ENCODE results near the gene SRC.
"Not testable (repeated sequence)": the region's sequence is repeated elsewhere in the genome, so short reads cannot be mapped to it uniquely, and the experiment has no call there.

Gene SRC

DNA sequence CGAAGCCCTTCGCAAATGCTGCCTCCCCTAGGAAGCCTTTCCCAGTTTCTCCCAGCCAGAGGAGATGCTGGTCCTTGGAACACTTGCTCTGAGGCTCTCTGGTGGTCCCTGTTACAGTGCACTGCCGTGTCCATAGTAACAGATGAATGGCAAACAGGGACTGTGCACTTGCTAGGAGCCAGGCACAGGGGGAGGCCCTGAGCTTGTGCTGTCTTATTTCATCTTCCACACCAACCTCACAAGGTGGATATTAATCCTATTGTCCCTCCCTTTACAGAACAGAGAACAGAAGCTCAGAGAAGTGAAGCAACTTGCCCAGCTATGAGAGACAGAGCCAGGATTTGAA is 19.0 kb downstream of the SRC start:
- DNase-seq: no peak

DNA sequence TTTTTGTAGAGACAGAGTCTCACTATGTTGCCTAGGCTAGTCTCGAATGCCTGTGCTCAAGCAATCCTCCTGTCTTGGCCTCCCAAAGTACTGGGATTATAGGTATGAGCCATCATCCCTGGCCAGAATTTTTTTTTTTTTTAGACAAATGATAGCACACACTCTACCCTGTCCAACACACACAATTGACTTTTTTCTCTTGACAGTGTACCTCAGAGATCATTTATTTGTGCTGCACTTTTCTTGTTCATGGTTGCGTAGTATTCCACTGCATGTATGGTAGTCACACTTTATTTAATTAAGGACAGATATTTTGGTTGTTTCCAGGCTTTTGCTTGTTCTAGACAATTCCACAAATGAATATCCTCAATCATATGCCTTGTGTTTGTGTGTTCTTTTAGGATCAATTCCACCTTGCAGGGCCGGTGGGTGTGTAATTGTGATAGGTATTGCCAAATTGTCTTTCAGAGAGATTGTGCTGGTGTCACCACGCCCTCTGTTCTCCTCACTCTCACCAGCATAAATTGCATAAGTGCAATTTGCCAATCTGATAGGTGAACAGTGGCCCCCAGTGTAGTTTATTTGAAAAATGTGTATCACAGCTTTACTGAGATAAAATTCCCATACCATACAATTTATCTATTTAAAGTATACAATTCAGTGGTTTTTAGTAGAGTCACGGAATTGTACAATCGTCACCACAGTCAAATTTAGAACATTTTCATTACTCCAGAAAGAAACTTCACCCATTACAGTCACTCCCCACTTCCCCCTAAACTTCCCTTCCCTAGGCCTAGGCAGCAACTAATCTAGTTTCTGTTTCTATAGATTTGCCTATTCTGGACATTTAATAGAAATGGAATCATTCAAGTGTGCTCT is 20.1 kb downstream of the SRC start:
- DNase-seq: no peak

DNA sequence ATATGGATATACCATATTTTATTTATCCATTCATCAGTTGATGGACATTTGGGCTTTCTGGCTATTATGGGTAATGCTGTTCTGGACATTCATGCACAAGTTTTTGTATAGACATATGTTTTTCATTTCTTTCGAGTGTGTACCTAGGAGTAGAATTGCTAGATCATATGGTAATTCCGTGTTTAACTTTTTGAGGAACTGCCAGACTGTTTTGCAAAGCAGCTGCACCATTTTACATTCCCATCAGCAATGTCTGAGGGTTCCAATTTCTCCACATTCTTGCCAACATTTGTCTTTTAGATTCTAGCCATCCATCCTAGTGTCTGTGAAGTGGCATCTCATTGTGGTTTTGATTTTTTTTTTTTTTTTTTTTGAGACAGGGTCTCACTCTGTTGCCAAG is 20.8 kb downstream of the SRC start:
- no peak for DNase-seq

DNA sequence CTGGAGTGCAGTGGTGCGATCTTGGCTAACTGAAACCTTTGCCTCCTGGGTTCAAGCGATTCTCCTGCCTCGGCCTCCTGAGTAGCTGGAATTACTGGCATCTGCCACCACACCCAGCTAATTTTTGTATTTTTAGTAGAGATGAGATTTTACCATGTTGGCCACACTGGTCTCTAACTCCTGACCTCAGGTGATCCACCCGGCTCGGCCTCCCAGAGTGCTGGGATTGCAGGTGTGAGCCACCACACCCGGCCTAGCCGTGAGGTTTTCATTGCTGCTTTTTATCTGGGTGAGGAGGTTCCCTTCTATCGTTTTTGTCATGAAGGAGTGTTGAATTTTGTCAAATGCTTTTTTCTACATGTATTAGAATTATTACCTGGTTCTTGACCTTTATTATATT is 23.9 kb downstream of the SRC start:
- DNase-seq: no peak

DNA sequence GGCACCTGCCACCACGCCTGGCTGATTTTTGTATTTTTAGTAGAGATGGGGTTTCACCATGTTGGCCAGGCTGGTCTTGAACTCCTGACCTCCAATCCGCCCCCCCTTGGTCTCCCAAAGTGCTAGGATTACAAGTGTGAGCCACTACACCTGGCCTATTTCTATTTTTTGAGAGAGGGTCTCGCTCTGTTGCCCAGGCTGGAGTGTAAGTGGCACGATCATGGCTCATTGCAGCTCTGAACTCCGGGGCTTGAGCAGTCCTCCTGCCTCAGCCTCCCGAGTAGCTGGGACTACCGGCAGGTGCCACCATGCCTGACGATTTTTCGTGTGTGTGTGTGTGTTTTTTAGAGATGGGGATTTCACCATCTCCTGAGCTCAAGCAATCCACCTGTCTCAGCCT is 25.9 kb downstream of the SRC start:
- not testable (repeated sequence) for DNase-seq

DNA sequence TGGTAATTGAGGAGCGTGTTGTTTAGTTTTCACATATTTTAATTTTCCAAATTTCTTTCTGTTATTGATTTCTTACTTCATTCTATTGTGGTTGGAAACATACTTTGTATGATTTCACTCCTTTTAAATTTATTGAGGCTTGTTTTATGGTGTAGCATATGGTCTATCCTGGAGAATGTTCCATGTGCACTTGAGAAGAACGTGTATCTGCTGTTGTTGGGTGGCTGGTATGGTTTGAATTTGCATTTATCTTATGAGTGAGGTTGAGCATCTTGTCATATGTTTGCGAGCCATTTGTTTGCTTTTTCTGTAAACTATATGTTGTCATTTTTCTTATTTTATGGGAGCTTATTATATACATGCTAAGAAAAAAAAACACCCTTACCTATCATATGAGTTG is 26.5 kb downstream of the SRC start:
- no peak for DNase-seq

DNA sequence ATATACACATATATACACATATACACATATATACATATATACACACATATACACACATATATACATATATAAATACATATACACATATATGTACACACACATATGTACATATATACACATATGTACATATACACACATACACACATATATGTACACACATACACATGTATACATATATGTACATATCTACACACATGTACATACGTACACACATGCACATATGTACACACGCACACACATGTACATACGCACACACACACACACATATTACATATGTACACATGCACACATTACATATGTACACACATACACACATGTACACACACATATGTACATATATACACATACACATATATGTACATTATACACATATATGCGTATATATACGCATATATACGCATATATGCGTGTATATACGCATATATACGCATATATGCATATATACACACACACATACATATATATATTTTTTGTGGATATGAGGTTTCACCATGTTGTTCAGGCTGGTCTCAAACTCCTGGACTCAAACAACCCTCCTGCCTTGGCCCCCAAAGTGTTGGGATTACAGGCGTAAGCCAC is 27.2 kb downstream of the SRC start:
- no peak for DNase-seq

DNA sequence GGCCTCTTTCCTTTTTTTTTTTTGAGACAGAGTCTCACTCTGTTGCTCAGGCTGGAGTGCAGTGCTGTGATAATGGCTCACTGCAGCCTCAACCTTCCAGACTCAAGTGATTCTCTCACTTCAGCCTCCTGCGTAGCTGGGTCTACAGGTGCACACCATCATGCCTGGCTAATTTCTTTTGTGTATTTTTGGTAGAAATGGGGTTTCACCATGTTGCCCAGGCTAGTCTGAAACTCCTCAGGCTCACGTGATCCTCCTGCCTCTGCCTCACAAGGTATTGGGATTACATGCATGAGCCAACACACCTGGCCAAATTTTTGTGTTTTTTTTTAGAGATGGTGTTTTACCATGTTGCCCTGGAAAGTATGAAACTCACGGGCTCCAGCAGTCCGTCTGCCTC is 29.3 kb downstream of the SRC start:
- no peak for DNase-seq

DNA sequence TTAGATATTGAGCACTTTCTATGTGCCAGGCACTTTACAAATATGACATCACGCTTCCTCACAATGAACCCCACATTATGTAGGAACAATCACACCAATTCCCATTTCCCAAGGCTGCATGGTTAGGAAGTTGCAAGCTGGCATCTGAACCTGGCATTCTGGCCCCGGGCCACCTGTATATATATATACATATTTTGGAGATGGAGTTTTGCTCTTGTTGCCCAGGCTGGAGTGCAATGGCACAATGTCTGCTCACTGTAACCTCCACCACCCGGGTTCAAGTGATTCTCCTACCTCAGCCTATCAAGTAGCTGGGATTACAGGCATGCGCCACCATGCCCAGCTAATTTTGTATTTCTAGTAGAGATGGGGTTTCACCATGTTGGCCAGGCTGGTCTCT is 30.4 kb downstream of the SRC start:
- no peak for DNase-seq

DNA sequence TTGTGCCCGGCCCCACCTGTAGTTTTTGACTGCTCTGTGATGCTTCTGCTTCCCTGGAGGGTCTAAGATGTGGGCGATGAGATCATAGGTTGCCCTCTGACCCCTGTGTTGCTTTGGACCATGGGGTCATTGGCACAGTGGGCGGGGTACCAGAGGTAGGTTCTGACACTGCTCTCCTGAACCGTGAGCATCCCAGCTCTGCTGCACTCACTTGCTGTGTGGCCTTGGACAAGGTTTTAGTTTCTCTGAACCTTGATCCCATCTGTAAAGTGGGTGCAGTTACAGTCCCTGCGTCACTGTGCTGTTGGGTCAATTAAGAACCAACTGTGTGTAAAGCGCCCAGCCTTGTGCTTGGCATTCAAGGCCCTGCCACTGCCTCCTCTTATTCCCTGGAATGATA is 30.9 kb downstream of the SRC start:
- DNase-seq: no peak

DNA sequence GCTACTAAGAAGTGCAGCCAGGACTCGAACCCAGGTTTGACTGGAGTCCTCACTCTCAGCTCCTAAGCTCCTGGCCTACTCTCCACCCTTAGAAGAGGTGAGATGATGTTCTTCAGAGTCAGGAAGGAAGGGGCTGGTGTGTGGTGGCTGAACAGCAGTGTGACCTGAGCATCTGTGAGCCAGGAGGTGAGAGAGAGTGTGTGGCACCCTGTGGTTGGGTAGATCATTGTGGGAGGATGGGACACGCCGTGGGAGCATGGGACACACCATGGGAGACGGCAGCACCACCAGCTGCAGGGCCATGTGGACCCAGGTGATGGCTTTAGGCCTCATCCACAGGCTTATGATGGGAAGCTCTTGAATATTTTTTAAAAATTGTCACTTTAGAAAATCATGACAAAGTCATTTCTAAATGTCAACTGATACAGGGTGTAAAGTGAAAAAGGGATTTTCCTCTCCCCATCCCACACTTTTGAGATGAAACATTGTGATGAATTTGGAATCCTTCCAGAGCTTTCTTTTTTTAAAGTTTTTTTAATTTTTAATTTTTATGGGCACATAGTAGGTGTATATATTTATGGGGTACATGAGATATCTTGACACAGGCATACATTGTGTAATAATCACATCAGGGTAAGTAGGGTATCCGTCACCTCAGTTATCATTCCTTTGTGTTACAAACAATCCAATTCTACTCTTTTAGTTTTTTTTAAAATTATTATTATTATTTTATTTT is 31.6 kb downstream of the SRC start:
- no peak for DNase-seq

DNA sequence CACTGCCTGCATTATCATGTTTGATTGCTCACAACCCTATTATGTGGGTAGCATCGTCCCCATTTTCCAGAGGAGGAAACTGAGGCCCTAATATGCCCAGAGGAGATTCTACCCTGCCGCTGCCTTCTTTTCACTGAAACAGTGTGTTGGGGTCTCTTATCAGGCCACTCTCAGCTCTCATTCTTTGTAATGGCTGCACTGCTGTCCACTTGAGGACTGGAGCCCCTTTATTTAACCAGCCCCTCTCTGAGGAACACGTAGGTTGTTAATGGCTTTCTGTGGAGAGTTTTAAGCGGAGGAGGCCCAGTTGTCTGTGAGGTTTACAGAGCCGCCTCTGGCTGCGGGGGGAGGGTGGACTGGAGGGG is 32.5 kb downstream of the SRC start:
- no peak for DNase-seq

DNA sequence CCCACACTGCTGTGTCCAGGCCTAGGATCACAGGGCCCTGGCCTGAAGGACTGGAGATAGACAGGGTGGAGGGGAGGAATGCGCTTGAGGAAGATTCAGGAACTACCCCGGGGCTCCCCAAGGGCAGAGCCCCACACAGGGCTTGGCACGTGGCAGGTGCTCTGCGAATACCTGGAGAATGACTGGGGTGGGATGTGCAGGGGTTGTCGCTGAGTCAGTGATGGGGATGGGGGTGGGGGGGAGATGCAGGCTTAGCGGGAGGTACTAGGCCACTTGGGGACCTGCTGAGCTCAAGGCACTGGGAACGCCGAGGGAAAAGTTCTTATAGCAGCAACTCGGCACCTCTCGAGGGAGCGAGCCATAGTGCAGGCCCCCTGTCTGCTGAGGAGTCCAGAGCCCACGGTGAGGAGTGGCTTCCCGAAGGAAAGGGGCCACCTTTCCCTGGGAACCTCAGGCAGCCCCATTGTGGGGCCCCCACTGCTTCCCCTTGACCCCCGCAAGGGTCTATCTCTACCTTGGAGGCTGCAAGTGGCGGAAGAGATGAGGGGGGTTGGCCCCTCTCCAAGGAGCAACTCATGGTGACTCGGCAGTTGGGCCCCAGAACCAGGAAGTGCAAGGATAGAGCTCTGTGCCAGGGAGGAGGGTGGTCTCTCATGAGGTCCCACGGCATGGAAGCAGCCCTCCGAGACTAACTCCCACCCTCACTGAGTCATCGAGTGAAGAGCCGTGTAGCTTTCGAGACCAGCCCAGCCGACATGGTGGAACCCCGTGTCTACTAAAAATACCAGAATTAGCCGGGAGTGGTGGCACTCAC is 33.1 kb downstream of the SRC start:
- DNase-seq: no peak

DNA sequence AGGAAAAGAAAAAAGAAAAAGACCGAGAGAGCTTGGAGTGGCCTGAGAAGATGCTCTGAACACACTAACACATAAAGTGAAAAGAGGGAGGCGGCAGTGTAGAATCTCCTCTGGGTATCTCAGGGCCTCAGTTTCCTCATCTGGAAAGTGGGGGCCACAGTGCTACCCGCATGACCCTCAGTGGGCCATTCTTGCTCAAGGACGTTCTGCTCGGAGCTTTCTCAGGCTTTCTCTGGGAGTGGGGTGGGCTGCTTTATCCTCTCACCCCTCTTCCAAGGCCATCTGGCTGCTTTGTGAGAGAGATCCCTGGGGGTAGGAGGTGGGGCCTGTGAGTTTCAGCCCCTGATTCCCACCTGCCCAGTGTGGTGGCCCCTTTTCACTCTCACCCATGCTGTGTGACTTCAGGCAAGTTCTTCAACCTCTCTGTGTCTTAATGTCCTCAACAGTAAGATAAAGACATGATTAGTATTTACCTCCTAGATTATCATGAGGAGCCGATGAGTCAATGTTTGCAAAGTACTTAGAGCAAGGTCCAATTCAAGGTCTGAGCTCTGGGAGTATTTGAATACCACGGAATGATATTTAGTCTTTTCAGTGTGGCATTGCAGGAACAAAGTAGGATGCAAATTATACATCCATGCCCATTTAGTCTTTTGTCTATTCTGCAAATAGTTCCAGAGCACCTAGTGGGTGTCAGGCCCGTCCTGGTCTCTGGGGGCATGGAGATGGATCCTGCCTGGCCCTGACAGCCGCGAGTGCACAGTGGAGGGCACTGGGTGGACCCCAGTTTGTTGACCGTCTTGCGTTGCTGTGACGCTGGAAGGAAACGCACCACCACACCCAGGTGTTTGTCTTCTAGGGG is 34.3 kb downstream of the SRC start:
- DNase-seq: no peak

DNA sequence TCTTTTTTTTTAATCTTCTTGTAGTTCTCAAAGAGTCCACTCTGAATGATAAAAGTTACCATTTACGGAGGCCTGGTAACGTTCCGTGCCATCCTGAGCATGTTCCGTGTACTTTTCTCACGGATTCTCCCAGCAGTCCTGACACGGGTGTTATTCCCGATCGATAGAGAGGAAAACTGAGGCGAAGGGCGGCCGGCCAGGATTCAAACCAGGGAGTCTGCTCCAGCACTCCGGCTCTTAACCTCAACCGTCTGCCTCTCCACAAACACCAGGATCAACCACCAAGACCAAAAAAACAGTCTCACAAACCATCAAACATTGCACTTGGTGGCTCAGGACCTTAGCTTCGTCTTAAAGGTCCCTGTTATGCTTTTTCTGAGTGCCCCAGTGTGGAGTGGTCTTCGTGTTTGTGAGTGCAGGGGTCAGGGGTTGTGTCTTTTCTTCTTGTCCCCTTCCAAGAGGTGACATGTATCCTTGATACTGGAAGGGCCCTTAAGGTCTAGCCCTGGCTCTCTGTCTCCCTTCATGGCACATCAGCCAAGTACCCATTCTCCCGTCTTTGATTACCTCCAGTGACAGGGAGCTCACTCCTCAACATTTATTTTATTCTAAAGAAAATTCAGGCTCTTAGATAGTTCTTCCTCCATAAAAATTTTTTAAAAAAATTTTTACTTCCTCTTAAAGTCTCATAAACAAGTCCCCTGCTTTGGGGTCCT is 35.1 kb downstream of the SRC start:
- DNase-seq: no peak

DNA sequence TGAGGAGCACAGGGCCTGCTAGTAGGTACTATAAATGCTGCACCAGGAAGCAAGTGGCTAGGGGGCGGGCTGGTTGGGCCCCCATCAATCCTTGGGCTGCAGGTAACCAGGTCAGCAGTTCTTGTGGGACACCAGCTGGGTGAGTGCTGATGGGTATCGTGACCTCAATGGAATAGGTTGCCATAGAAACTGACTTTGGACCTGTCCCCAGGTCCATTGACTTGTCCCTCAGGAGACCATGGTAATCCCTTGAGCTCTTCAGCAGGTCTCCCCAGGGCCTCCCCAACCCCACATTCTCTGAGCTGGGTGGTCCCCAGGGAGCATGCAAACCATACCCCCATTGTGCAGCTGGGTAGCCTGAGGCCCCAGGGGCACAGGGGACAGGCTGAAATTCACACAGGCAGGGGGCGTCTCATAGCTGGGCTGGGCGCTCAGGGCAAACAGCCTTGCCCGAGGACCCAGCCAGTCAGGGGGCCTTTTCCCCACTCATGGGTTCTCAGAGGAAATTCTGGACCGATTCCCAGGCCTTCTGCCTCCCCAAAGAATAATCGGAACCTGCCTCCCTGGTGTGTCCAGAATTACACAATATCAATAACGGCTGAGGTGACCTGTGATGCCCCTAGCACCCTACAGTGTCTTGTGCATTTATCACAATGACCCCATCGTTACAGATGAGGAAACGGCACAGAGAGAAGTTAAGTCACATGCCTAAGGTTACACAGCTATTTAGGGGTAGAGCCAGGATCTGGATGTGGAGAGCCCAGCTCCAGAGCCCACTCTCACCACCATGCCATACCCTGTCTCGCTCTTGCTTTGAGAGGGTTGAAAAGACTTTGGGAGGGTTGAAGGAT is 35.9 kb downstream of the SRC start:
- no peak for DNase-seq

DNA sequence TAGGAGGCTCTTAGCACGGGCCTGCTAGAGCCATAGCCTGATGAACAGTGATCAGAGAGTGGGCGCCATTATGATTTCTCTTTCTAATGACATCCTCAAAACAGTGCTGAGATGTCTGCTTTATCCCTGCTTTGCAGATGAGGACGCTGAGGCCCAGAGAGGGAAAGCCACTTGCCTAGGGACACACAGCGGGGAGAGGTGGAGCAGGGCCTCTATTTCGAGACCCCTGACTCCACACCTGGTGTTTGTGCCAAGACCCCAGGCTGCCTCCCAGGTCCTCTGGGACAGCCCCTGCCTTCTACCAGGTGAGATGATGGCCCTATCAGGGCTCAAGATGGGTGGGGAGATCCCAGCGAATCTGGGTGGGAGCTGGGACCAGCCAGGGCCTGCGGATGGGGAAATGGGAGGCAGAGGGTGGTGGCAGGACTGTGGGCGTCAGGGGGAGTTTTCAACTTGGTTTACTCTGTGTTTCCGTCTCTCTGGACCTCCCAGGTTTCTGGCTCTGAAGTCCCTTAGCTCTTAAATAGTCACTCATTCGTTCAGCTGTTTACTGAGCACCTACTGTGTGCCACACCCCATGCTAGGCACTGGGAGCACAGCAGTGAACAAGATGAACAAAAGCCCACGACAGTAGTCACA is 36.7 kb downstream of the SRC start:
- no peak for DNase-seq

DNA sequence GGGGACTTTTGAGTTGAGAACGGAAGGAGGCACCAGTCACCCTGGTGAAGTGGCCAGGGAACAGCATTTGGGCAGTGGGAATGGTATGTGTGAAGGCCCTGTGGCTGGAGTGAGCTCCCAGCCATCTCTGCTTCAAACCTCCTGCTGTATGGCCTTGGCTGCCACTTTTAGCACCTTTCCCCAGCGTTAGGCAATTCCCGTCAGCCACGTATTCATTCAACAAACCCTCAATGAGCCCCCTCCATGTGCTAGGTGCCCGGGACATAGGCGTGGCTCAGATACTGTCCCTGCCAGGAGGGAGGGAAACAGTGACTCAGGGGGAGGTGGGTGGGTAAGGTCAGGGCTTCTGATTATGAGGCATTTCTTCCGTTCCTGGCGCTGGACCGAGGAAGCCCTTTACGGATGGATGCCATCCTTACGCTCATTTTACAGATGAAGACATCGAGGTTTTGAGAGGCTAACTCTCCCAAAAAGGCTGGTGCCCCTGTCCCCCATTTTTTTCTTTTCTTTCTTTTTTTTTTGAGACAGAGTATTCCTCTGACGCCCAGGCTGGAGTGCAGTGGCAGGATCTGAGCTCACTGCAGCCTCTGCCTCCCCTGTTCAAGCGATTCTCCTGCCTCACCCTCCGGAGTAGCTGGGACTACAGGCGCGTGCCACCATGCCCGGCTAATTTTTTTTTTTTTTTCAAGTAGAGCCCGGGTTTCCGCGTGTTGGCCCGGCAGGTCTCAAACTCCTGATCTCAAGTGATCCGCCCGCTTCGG is 37.5 kb downstream of the SRC start:
- DNase-seq: no peak

DNA sequence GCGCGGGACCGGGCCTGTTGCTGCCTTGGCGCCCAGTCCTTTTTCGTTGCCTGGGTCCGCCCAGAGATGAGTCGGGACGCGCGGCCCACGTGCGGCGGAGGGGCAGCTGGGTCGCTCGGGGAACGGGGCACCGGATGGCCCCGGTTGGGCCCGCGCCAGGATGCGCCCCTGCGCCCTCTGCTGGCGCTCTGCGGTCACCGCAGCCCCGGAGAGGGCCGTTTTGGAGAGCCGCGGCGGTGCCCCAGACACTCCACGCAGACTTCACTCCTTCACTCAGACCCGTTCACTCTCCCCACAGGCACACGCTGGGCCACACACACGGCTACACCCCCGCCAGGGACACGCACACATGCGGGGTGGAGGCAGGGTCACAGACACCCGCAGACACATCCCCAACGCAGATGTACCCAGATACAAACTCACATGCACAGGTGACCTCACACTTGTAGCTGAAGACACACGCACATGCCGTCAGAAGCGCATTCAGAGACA is 38.8 kb downstream of the SRC start:
- DNase-seq: peak in 1 of 2 experiments; percentile 42

Measured in SHP77 (cell line).